ENCODE measurements around the gene KHK.

The KHK gene

GRCh38 chr2:27042159-27042661 lies 44.4 kb upstream of the KHK start:
- H3K27ac ChIP-seq: peak overlapping the region; percentile 17; the same call in 1 of the 2 replicates
- TF ChIP-seq CTCF (conservative IDR thresholded peaks at IDR 0.05): no peak

GRCh38 chr2:27042985-27043634 lies 43.5 kb upstream of the KHK start:
- no peak overlapping the region for H3K27ac ChIP-seq
- TF ChIP-seq CTCF (conservative IDR thresholded peaks at IDR 0.05): no peak

GRCh38 chr2:27049422-27050280 lies 36.9 kb upstream of the KHK start:
- TF ChIP-seq CTCF (conservative IDR thresholded peaks at IDR 0.05): no peak
- H3K27ac ChIP-seq: peak overlapping the region; percentile 85

- H3K27ac ChIP-seq: peak overlapping the region; percentile 85
- TF ChIP-seq CTCF (conservative IDR thresholded peaks at IDR 0.05): peak; percentile 41
These were observed 36.1 kb upstream of the KHK start for GRCh38 chr2:27050281-27050995.

GRCh38 chr2:27050996-27051901 lies 35.3 kb upstream of the KHK start, which contains the start of gene AGBL5:
TSS of gene AGBL5 (plus strand) at chr2:27051668. CDS start at chr2:27052959, 1,291 bp downstream.
- TF ChIP-seq CTCF (conservative IDR thresholded peaks at IDR 0.05): no peak
- peak within 1 kb of the TSS; percentile 85 for H3K27ac ChIP-seq

- H3K27ac ChIP-seq: peak overlapping the region; percentile 85
- no peak for TF ChIP-seq CTCF (conservative IDR thresholded peaks at IDR 0.05)
These were observed 34.5 kb upstream of the KHK start for GRCh38 chr2:27051902-27052645.
